Esophagus squamous epithelium (tissue), 5 donors: ENCODE data around the gene FARSA. TPM values are rescaled to one million over a fixed set of nuclear protein-coding genes. Genes with fewer than 3 reads are reported as not detected.

Experiments
- DNase-seq: peaks from one replicate; lab custom pipeline; 2025; lab: John Stamatoyannopoulos, UW
- H3K27ac ChIP-seq, 4 donors: fragments of 200-600 bp; sonication (generic); one replicate each; pipeline ENCODE4 v1.5.1; 2016 to 2019; ENCODE audit warnings: mild to moderate bottlenecking in 1 of 4
- H3K27me3 ChIP-seq, 4 donors: fragments of 200-600 bp; sonication (generic); 1 replicate in 3 of 4; 2 replicates in 1 of 4; pipeline versions ENCODE4 v1.5.1 to v1.6.0; 2017 to 2021; ENCODE audit warnings: antibody characterized with exemption in 1 of 4
- H3K36me3 ChIP-seq, 3 donors: fragments of 200-600 bp; sonication (generic); one replicate each; pipeline ENCODE4 v1.5.1; 2016 to 2019
- H3K4me1 ChIP-seq, 3 donors: fragments of 200-600 bp; sonication (generic); one replicate each; pipeline ENCODE4 v1.5.1; 2017 to 2019
- H3K4me3 ChIP-seq, 4 donors: fragments of 200-600 bp; sonication (generic); 1 replicate in 3 of 4; 2 replicates in 1 of 4; pipeline ENCODE4 v1.5.1; 2016 to 2019; ENCODE audit warnings: mild to moderate bottlenecking in 2 of 4, moderate library complexity in 1 of 4
- H3K9me3 ChIP-seq, 3 donors: fragments of 200-600 bp; sonication (generic); one replicate each; pipeline ENCODE4 v1.5.1; 2016 to 2019
- POLR2A ChIP-seq, 4 donors: fragments of 450-650 bp; IDR thresholded peaks; one replicate each; pipeline ENCODE4 v1.6.1; 2017; ENCODE audit warnings: antibody characterized with exemption in 4 of 4, mild to moderate bottlenecking in 4 of 4, moderate library complexity in 3 of 4
- WGBS, 2 donors: methylation state at CpG; one replicate each; pipeline ENCODE4 v1.1.5; 2018; 5-methylcytosine and 5-hydroxymethylcytosine counted together
- intact Hi-C: fragments of 100-400 bp; cut with DNase I; formaldehyde crosslinking; loops from one replicate; pipeline ENCODE4 v1.15.0; 2022
- small RNA-seq, 4 donors: library from RNA; depleted of rRNA; stranded (forward); fragments of <200 nt; gene quantifications; one replicate each; pipeline ENCODE3, GENCODE V24; 2016
- total RNA-seq, 4 donors: library from RNA; depleted of rRNA; stranded (reverse); fragments of >200 nt; gene quantifications; one replicate each; pipeline ENCODE4 v1.1.0, GENCODE V29; 2016
- TF ChIP-seq, protein P1 (sequence below), 6 experiments: fragments of 450-650 bp in 4 of 6; fragments of 200-600 bp in 2 of 6; sonication (generic) in 2 of 6; IDR thresholded peaks; one replicate each; pipeline ENCODE4 v1.5.1; 2016 to 2019; ENCODE audit warnings: antibody characterized with exemption in 6 of 6, mild to moderate bottlenecking in 4 of 6, moderate library complexity in 4 of 6
- donor health status: DM: yes; HTN: yes; CAD: no.

FARSA gene
- total RNA-seq, 4 donors from 2014 or later, result 47.7 to 53.8 (median 51.0) TPM

DNA sequence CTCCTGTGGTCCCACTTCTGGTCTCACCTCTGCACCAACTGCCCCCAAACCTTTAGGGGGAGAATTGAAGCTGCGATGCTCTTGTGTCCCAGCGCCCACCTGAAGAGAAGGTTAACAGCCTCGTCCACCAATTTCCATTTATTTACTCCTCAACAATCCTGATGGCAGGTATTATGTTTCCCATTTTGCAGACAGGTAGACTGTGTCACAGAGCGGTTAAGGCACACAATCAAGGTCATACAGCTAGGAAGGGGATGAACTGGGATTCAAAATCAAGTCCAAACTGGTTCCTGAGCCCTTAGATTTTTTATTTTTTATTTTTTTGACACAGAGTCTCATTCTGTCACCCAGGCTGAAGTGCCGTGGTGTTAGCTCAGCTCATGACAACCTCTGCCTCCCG, 58.4 kb downstream of the FARSA start:
- Histone ChIP-seq H3K36me3 (peaks cover 14 to 52% (median 16%) of the 10 kb centered on the region in 3 donors), H3K9me3 (no peaks in the 10 kb centered on the region), H3K4me3 (no peak overlapping the region), H3K4me1 (peaks cover 1 to 15% (median 6%) of the 10 kb centered on the region in 3 donors), H3K27me3 (no peaks in the 10 kb centered on the region), H3K27ac (no peak overlapping the region)
- TF ChIP-seq, protein P1, sequence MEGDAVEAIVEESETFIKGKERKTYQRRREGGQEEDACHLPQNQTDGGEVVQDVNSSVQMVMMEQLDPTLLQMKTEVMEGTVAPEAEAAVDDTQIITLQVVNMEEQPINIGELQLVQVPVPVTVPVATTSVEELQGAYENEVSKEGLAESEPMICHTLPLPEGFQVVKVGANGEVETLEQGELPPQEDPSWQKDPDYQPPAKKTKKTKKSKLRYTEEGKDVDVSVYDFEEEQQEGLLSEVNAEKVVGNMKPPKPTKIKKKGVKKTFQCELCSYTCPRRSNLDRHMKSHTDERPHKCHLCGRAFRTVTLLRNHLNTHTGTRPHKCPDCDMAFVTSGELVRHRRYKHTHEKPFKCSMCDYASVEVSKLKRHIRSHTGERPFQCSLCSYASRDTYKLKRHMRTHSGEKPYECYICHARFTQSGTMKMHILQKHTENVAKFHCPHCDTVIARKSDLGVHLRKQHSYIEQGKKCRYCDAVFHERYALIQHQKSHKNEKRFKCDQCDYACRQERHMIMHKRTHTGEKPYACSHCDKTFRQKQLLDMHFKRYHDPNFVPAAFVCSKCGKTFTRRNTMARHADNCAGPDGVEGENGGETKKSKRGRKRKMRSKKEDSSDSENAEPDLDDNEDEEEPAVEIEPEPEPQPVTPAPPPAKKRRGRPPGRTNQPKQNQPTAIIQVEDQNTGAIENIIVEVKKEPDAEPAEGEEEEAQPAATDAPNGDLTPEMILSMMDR (IDR thresholded peaks at IDR 0.05), result no peak
- TF ChIP-seq POLR2A (IDR thresholded peaks at IDR 0.05), result no peak
- intact Hi-C loops, result no loop called here
- WGBS, 2 donors, result 93 to 96% methylated on average over 6 of the region's 6 CpGs
- DNase-seq, result no peak

DNA sequence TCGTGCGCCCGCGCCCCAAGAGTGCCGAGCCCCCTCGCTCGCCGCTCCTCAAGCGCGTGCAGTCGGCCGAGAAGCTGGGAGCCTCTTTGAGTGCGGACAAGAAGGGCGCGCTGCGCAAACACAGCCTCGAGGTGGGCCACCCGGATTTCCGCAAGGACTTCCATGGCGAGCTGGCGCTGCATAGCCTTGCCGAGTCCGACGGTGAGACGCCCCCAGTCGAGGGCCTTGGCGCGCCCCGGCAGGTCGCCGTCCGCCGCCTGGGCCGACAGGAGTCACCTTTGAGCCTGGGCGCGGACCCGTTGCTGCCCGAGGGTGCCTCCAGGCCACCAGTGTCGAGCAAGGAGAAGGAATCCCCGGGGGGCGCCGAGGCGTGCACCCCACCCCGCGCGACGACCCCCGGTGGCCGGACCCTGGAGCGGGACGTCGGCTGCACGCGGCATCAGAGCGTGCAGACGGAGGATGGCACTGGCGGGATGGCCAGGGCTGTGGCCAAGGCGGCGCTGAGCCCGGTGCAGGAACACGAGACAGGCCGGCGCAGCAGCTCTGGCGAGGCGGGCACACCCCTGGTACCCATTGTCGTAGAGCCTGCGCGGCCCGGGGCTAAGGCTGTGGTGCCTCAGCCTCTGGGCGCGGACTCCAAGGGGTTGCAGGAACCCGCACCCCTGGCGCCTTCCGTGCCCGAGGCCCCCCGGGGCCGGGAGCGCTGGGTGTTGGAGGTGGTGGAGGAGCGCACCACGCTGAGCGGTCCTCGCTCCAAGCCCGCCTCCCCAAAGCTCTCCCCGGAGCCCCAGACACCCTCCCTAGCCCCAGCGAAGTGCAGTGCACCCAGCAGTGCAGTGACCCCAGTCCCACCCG, 59.4 kb downstream of the FARSA start:
- H3K4me1 ChIP-seq, result peaks cover 0 to 8% (median 6%) of the 10 kb centered on the region in 3 donors
- H3K27me3 ChIP-seq, result no peaks in the 10 kb centered on the region
- WGBS, 2 donors, result 65 to 92% methylated on average over 2 to 16 of the region's 86 CpGs
- H3K9me3 ChIP-seq, result no peaks in the 10 kb centered on the region
- no peak overlapping the region for H3K27ac ChIP-seq
- intact Hi-C loops, result no loop called here
- no peak for TF ChIP-seq POLR2A (IDR thresholded peaks at IDR 0.05)
- TF ChIP-seq, protein P1 (IDR thresholded peaks at IDR 0.05), result no peak
- DNase-seq, result no peak
- H3K4me3 ChIP-seq, result peak overlapping the region in 3 of 4 donors; percentile 23 to 49 (median 30)
- peaks cover 14 to 52% (median 16%) of the 10 kb centered on the region in 3 donors for H3K36me3 ChIP-seq

DNA sequence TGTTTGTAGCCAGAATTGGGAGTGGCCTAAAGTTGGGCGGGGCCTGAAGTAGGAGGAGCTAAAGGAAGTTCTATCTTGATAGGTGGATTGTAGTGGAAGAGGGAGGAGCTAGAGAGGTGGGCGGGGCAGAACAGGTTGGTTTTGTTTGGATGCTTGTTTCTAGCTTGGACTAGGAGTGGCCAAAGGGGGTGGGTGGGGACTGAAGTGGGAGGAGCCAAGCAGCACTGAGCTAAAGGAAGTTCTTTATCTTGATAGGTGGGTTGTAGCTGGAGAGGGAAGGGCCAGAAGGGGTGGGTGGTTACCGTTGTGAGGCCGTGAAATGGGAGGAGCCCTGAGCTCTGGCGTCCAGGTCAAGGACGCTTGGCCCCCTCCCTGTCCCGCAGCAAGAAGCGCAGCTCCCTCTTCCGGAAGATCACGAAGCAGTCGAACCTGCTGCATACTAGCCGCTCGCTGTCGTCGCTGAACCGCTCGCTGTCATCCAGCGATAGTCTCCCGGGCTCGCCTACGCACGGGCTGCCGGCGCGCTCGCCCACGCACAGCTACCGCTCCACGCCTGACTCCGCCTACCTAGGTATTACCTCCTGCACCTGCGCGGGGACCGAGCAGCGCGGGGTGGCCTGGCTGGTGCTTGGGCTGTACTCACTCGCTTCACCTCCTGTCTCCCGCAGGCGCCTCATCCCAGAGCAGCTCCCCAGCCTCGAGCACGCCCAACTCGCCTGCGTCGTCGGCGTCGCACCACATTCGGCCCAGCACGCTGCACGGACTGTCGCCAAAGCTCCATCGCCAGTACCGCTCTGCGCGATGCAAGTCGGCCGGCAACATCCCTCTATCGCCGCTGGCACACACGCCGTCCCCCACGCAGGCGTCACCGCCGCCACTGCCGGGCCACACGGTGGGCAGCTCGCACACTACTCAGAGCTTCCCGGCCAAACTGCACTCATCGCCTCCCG, 60.3 kb downstream of the FARSA start:
- Histone ChIP-seq H3K36me3 (peaks cover 13 to 46% (median 15%) of the 10 kb centered on the region in 3 donors), H3K27ac (peak overlapping the region in 2 of 4 donors; percentile 9 to 39), H3K9me3 (no peaks in the 10 kb centered on the region), H3K4me1 (peaks cover 0 to 8% (median 6%) of the 10 kb centered on the region in 3 donors), H3K4me3 (peak overlapping the region in 3 of 4 donors; percentile 23 to 49 (median 30)), H3K27me3 (no peaks in the 10 kb centered on the region)
- intact Hi-C loops, result no loop called here
- no peak for DNase-seq
- TF ChIP-seq, protein P1 (IDR thresholded peaks at IDR 0.05), result no peak
- TF ChIP-seq POLR2A (IDR thresholded peaks at IDR 0.05), result no peak
- 64 to 71% methylated on average over 20 to 37 of the region's 70 CpGs for WGBS, 2 donors

Small RNA genes lying within 50 kb of the gene (small RNA-seq; reads per million reads assigned to genes)
- gene MIR5695 (0 to 0.21 (median 0.07) reads per million in 4 donors), gene MIR6515 (0.15 to 0.95 (median 0.40) reads per million in 4 donors)

Other genes with a start within 250 kb of the FARSA start
- not detected for gene GNG14, start 245.7 kb downstream of the FARSA start, total RNA-seq
- 10 to 100 TPM in 3 of 4 donors, 1 to 10 TPM in 1; 9.6 to 13.4 (median 11.9) TPM for gene FBXW9, start 237.1 kb downstream of the FARSA start, total RNA-seq
- gene TNPO2, start 209.8 kb downstream of the FARSA start, total RNA-seq, result 10 to 100 TPM; 25.5 to 57.8 (median 43.5) TPM
- 100 to 1,000 TPM; 258 to 302 (median 280) TPM for gene TRIR, start 199.0 kb downstream of the FARSA start, total RNA-seq
- 10 to 100 TPM; 36.8 to 69.9 (median 51.2) TPM for gene GET3, start 196.2 kb downstream of the FARSA start, total RNA-seq
- 1 to 10 TPM in 1 of 4 donors, under 1 TPM in 1, not detected in 2; 0.27 to 1.3 TPM for gene BEST2, start 181.9 kb downstream of the FARSA start, total RNA-seq
- 10 to 100 TPM; 41.4 to 76.5 (median 61.6) TPM for gene HOOK2, start 158.2 kb downstream of the FARSA start, total RNA-seq
- 100 to 1,000 TPM; 260 to 945 (median 388) TPM for gene JUNB, start 142.2 kb downstream of the FARSA start, total RNA-seq
- 100 to 1,000 TPM; 211 to 436 (median 345) TPM for gene PRDX2, start 131.9 kb downstream of the FARSA start, total RNA-seq
- gene THSD8, start 131.6 kb downstream of the FARSA start, total RNA-seq, result not detected
- 10 to 100 TPM in 3 of 4 donors, 1 to 10 TPM in 1; 7.1 to 19.2 (median 14.9) TPM for gene RNASEH2A, start 127.1 kb downstream of the FARSA start, total RNA-seq
- gene RTBDN, start 99.1 kb downstream of the FARSA start, total RNA-seq, result not detected
- under 1 TPM in 1 of 4 donors, not detected in 3; 0.42 TPM for gene MAST1, start 95.2 kb downstream of the FARSA start, total RNA-seq
- 10 to 100 TPM; 12.3 to 27.9 (median 20.4) TPM for gene DNASE2, start 52.3 kb downstream of the FARSA start, total RNA-seq
- gene KLF1, start 46.5 kb downstream of the FARSA start, total RNA-seq, result not detected
- 10 to 100 TPM; 20.9 to 44.1 (median 34.9) TPM for gene GCDH, start 42.6 kb downstream of the FARSA start, total RNA-seq
- gene SYCE2, start 14.4 kb downstream of the FARSA start, total RNA-seq, result 1 to 10 TPM in 1 of 4 donors, not detected in 3; 2.2 TPM
- 100 to 1,000 TPM; 262 to 577 (median 513) TPM for gene CALR, start 4.9 kb upstream of the FARSA start, total RNA-seq
- gene RAD23A, start 12.2 kb upstream of the FARSA start, total RNA-seq, result 10 to 100 TPM; 67.7 to 87.4 (median 82.4) TPM
- 10 to 100 TPM; 34.4 to 59.7 (median 44.9) TPM for gene GADD45GIP1, start 23.5 kb upstream of the FARSA start, total RNA-seq
- gene DAND5, start 35.9 kb upstream of the FARSA start, total RNA-seq, result not detected
- gene NFIX, start 61.8 kb upstream of the FARSA start, total RNA-seq, result 10 to 100 TPM; 32.3 to 81.2 (median 51.6) TPM
- gene LYL1, start 169.1 kb upstream of the FARSA start, total RNA-seq, result 10 to 100 TPM in 1 of 4 donors, 1 to 10 TPM in 3; 2.1 to 13.0 (median 3.9) TPM
- 10 to 100 TPM; 19.4 to 42.5 (median 29.0) TPM for gene TRMT1, start 183.0 kb upstream of the FARSA start, total RNA-seq
- gene NACC1, start 184.6 kb upstream of the FARSA start, total RNA-seq, result 10 to 100 TPM; 26.7 to 45.5 (median 37.1) TPM
- gene STX10, start 216.7 kb upstream of the FARSA start, total RNA-seq, result 10 to 100 TPM; 50.3 to 80.4 (median 69.3) TPM
- 100 to 1,000 TPM in 1 of 4 donors, 10 to 100 TPM in 3; 46.5 to 118 (median 76.9) TPM for gene IER2, start 216.7 kb upstream of the FARSA start, total RNA-seq